Gastrocnemius medialis (tissue), 4 donors: Measurements from ENCODE around the gene GNAZ. TPM values are rescaled to one million over a fixed set of nuclear protein-coding genes. Genes with fewer than 3 reads are reported as not detected.

Experiments
- ATAC-seq, 2 donors: fragments of 150-250 bp; one replicate each; pipeline ENCODE4 v1.9.1; 2016
- DNase-seq, 2 donors: peaks; one replicate each; pipeline ENCODE4 v3.0.0-alpha.2; 2019
- H3K27ac ChIP-seq, 4 donors: fragments of 200-600 bp; sonication (generic); 1 replicate in 1 of 4; 2 replicates in 3 of 4; pipeline ENCODE4 v1.5.1; 2016 to 2018; ENCODE audit warnings: mild to moderate bottlenecking in 2 of 4, moderate library complexity in 1 of 4
- H3K27me3 ChIP-seq, 3 donors: fragments of 200-600 bp; sonication (generic) in 2 of 3; 1 replicate in 1 of 3; 2 replicates in 2 of 3; pipeline versions ENCODE4 v1.5.1 to v1.6.0; 2016 to 2019; ENCODE audit warnings: mild to moderate bottlenecking in 1 of 3, moderate library complexity in 1 of 3
- H3K36me3 ChIP-seq, 2 donors: fragments of 200-600 bp; sonication (generic) in 1 of 2; one replicate each; pipeline ENCODE4 v1.5.1; 2017 to 2018
- H3K4me1 ChIP-seq, 2 donors: fragments of 200-600 bp; sonication (generic) in 1 of 2; one replicate each; pipeline ENCODE4 v1.5.1; 2016 to 2017; ENCODE audit warnings: mild to moderate bottlenecking in 2 of 2
- H3K4me3 ChIP-seq, 4 donors: fragments of 200-600 bp; sonication (generic) in 3 of 4; 1 replicate in 1 of 4; 2 replicates in 3 of 4; pipeline ENCODE4 v1.5.1; 2016 to 2019; ENCODE audit warnings: mild to moderate bottlenecking in 2 of 4
- H3K9me3 ChIP-seq, 3 donors: fragments of 200-600 bp; sonication (generic) in 2 of 3; 1 replicate in 1 of 3; 2 replicates in 2 of 3; pipeline ENCODE4 v1.5.1; 2016 to 2019
- CTCF ChIP-seq, 5 experiments: fragments of 450-650 bp in 3 of 5; fragments of 200-600 bp in 2 of 5; sonication (generic) in 2 of 5; IDR thresholded peaks in 4 of 5; conservative IDR thresholded peaks in 1 of 5; 1 replicate in 4 of 5; 2 replicates in 1 of 5; pipeline ENCODE4 v1.5.1; 2016 to 2019; ENCODE audit warnings: antibody characterized with exemption in 5 of 5, mild to moderate bottlenecking in 3 of 5, moderate library complexity in 3 of 5
- POLR2A ChIP-seq, 2 donors: fragments of 450-650 bp; IDR thresholded peaks; one replicate each; pipeline ENCODE4 v1.6.1; 2017; ENCODE audit warnings: antibody characterized with exemption in 2 of 2, mild to moderate bottlenecking in 2 of 2, moderate library complexity in 2 of 2
- in situ Hi-C, 4 donors: fragments of 200-750 bp; cut with MboI; loops; one replicate each; pipeline versions ENCODE4 v1.15.0 to v1.8.0; 2017; ENCODE audit warnings: low sequenced_read_pairs in 4 of 4
- intact Hi-C: fragments of 100-400 bp; cut with DNase I; formaldehyde crosslinking; loops from one replicate; pipeline ENCODE4 v1.15.1; 2023; ENCODE audit warnings: low total_unique reads
- total RNA-seq, 4 donors: library from RNA; depleted of rRNA; stranded (reverse); fragments of >200 nt; gene quantifications; one replicate each; pipeline versions ENCODE4 v1.1.0 to v1.2.3, GENCODE V29; 2016

The GNAZ gene
- total RNA-seq, 4 donors from 2014 or later: 0.92 to 3.1 (median 2.6) TPM

- Histone ChIP-seq H3K4me1 (no peaks in the 10 kb centered on the region), H3K9me3 (no peaks in the 10 kb centered on the region), H3K4me3 (no peak overlapping the region), H3K36me3 (no peaks in the 10 kb centered on the region), H3K27me3 (no peaks in the 10 kb centered on the region), H3K27ac (no peak overlapping the region)
- DNase-seq (no peak), ATAC-seq (no peak)
- intact Hi-C loops (no loop called here), in situ Hi-C loops (no loop called here)
- TF ChIP-seq CTCF (IDR thresholded peaks at IDR 0.05 in 4 of 5, conservative IDR thresholded peaks at IDR 0.05 in 1 of 5) (no peak), POLR2A (IDR thresholded peaks at IDR 0.05) (no peak)
These were observed 96.7 kb downstream of the GNAZ start for GRCh38 chr22:23166841-23167616.

GRCh38 chr22:23168391-23169042, 98.2 kb downstream of the GNAZ start:
- ATAC-seq: no peak
- intact Hi-C loops: no loop called here

GRCh38 chr22:23169043-23169406, 98.7 kb downstream of the GNAZ start:
- ATAC-seq: no peak
- Histone ChIP-seq H3K27me3 (no peaks in the 10 kb centered on the region), H3K4me1 (no peaks in the 10 kb centered on the region), H3K27ac (no peak overlapping the region), H3K9me3 (no peaks in the 10 kb centered on the region), H3K4me3 (no peak overlapping the region), H3K36me3 (no peaks in the 10 kb centered on the region)
- intact Hi-C loops: no loop called here
- no peak for TF ChIP-seq CTCF (IDR thresholded peaks at IDR 0.05 in 4 of 5, conservative IDR thresholded peaks at IDR 0.05 in 1 of 5)
- DNase-seq: no peak
- in situ Hi-C loops: no loop called here

More at GRCh38 chr22:23168391-23169042, 98.2 kb downstream of the GNAZ start:
- DNase-seq: no peak
- Histone ChIP-seq H3K4me3 (no peak overlapping the region), H3K4me1 (no peaks in the 10 kb centered on the region), H3K9me3 (no peaks in the 10 kb centered on the region), H3K27me3 (no peaks in the 10 kb centered on the region), H3K27ac (no peak overlapping the region), H3K36me3 (no peaks in the 10 kb centered on the region)
- TF ChIP-seq POLR2A (IDR thresholded peaks at IDR 0.05) (no peak), CTCF (IDR thresholded peaks at IDR 0.05 in 4 of 5, conservative IDR thresholded peaks at IDR 0.05 in 1 of 5) (no peak)
- in situ Hi-C loops: no loop called here

Other genes starting within 250 kb of the GNAZ start
- under 1 TPM in 1 of 4 donors, not detected in 3; 0.49 TPM for gene IGLL5, start 182.7 kb upstream of the GNAZ start, total RNA-seq
- gene RSPH14, start 71.5 kb downstream of the GNAZ start, total RNA-seq: not detected
- under 1 TPM in 2 of 4 donors, not detected in 2; 0.35 to 0.55 TPM for gene RAB36, start 75.0 kb downstream of the GNAZ start, total RNA-seq
- 10 to 100 TPM; 10.3 to 13.0 (median 12.4) TPM for gene BCR, start 110.0 kb downstream of the GNAZ start, total RNA-seq